Measurements from ENCODE around the gene CALCA.

CALCA gene

DNA sequence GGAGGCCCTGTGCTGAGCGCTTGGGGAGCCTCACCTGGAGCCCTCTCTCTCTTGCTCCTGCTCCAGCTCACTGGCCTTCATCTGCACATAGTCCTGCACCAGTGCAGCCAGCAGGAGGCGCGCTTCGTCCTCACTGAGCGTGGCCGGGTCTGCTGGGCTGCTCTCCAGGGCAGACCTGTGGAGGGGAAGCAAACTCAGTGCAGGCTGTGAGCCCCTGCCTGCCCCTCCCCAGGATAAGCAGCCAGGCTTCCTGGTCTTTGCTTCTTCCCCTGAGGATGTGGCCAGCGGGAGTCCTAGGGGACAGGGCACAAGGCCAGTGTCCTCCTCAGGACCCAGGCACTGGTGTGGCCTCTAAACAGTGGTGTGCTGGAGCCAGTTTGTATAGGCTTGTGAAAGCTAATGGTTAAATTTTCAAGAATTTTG lies 2.2 kb downstream of the CALCA start:
- no peaks in the 10 kb centered on the region for H3K9me3 Mint-ChIP-seq
- peak; percentile 69 for DNase-seq
- H3K27me3 Mint-ChIP-seq = peaks cover 63% of the 10 kb centered on the region
- peaks cover 34% of the 10 kb centered on the region for H3K4me1 Mint-ChIP-seq
- no peak overlapping the region for H3K27ac Mint-ChIP-seq
- ATAC-seq = peak; percentile 58
- no peak overlapping the region for H3K4me3 Mint-ChIP-seq

- Mint-ChIP-seq H3K4me3 (no peak overlapping the region), H3K4me1 (peaks cover 12% of the 10 kb centered on the region), H3K9me3 (no peaks in the 10 kb centered on the region), H3K27ac (no peak overlapping the region), H3K27me3 (peaks cover 41% of the 10 kb centered on the region)
- ATAC-seq (peak; percentile 10), DNase-seq (no peak)
Observed at GRCh38 chr11:14967581-14968243, 4.4 kb downstream of the CALCA start.

GRCh38 chr11:14956111-14956510 lies 16.0 kb downstream of the CALCA start:
- no peak overlapping the region for H3K4me3 Mint-ChIP-seq
- H3K9me3 Mint-ChIP-seq = no peaks in the 10 kb centered on the region
- ATAC-seq (no peak), DNase-seq (no peak)
- no peaks in the 10 kb centered on the region for H3K4me1 Mint-ChIP-seq
- peaks cover under 1% of the 10 kb centered on the region for H3K27me3 Mint-ChIP-seq
- H3K27ac Mint-ChIP-seq = no peak overlapping the region

DNA sequence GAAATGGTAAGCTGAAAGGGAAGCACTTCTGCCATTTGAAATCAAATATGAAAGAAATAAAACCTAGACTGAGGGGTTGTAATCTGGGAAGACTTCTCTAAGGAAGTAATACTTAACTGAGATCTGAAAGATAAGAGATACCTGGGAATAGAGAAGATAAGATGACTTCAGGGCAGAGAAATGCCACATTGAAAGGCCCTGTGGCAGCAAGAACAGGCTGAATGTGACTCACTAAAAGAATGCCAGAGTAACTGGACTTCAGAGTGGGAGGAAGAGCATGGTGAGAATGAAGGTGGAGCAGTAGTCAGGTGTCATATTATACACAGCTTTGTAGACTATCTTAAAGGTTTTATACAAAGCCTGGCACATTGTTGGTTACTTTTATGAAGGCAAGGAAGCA lies 17.6 kb downstream of the CALCA start:
- ATAC-seq (no peak), DNase-seq (no peak)
- Mint-ChIP-seq H3K9me3 (no peaks in the 10 kb centered on the region), H3K27me3 (no peaks in the 10 kb centered on the region), H3K4me3 (no peak overlapping the region), H3K27ac (no peak overlapping the region), H3K4me1 (no peaks in the 10 kb centered on the region)

- H3K9me3 Mint-ChIP-seq = no peaks in the 10 kb centered on the region
- no peak for ATAC-seq
- no peaks in the 10 kb centered on the region for H3K27me3 Mint-ChIP-seq
- no peak overlapping the region for H3K27ac Mint-ChIP-seq
- H3K4me3 Mint-ChIP-seq = no peak overlapping the region
- H3K4me1 Mint-ChIP-seq = no peaks in the 10 kb centered on the region
- no peak for DNase-seq
Observed at GRCh38 chr11:14953904-14954303, 18.2 kb downstream of the CALCA start.

DNA sequence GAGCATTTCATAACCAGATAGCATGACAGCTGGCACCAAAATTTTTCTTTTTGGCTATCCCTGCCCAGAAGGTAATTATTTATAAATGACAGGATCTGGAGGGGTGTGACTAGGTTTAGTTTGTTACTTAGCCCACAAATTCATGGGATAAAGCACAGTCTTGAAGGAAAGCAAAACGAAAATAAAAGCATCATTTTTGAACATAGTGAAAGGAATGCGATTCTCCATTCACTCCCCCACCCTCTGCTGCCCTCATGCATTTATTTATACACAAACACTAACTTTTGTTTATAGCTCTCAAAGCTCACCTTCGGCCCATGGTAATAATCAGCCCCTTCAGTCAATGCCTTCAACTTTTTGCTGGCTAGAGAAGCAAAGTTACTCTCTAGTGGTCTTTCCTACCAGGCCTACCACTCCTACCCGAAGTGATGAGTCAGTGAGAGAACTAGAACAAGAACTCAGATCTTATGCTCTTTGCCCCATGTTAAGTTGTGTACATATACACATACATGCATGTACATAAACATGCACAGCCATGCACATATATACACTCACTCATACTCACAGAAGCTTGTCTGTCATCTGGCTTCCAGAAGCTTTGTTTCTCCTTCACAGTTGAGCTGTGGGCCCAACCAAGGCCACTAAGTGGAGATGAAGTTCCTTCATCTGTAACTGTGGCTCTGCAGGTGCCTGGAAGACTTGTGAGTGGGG lies 22.6 kb downstream of the CALCA start:
- no peaks in the 10 kb centered on the region for H3K9me3 Mint-ChIP-seq

DNA sequence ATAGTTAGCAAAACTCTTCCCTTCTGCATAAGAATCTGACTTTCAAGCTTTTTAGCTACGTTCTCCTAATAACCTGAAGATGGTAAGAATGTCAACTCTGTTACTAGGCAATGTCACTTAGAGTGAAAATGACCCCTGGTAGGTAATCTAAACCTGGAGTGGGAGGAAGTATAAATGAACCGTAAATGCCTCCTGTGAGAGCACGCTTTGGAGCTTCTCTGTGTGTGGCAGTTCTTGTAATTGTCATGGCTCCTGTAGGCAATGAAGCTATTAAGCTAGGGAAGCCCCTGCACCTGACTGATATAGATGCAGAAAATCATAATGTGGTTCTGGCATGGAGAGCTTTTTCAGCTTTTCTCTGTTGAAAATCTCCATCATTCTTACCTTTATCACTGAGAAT lies 29.4 kb downstream of the CALCA start:
- no peak for DNase-seq
- Mint-ChIP-seq H3K4me1 (no peaks in the 10 kb centered on the region), H3K4me3 (no peak overlapping the region), H3K9me3 (peaks cover 4 to 9% of the 10 kb centered on the region in 2 donors), H3K27ac (no peak overlapping the region), H3K27me3 (no peaks in the 10 kb centered on the region)
- ATAC-seq = no peak

More for the DNA sequence above, 22.6 kb downstream of the CALCA start:
- Mint-ChIP-seq H3K4me1 (no peaks in the 10 kb centered on the region), H3K27ac (no peak overlapping the region), H3K27me3 (no peaks in the 10 kb centered on the region), H3K4me3 (no peak overlapping the region)
- DNase-seq (no peak), ATAC-seq (no peak)

- H3K27ac Mint-ChIP-seq = no peak overlapping the region
- ATAC-seq = no peak
- peaks cover 4 to 9% of the 10 kb centered on the region in 2 donors for H3K9me3 Mint-ChIP-seq
- no peak overlapping the region for H3K4me3 Mint-ChIP-seq
- no peaks in the 10 kb centered on the region for H3K27me3 Mint-ChIP-seq
- no peaks in the 10 kb centered on the region for H3K4me1 Mint-ChIP-seq
- DNase-seq = no peak
Observed at GRCh38 chr11:14938936-14939335, 33.2 kb downstream of the CALCA start.

- DNase-seq (no peak), ATAC-seq (no peak)
- Mint-ChIP-seq H3K4me3 (no peak overlapping the region), H3K9me3 (peaks cover 4 to 9% of the 10 kb centered on the region in 2 donors), H3K4me1 (no peaks in the 10 kb centered on the region), H3K27me3 (no peaks in the 10 kb centered on the region), H3K27ac (no peak overlapping the region)
Observed at GRCh38 chr11:14934641-14935351, 37.4 kb downstream of the CALCA start.

DNA sequence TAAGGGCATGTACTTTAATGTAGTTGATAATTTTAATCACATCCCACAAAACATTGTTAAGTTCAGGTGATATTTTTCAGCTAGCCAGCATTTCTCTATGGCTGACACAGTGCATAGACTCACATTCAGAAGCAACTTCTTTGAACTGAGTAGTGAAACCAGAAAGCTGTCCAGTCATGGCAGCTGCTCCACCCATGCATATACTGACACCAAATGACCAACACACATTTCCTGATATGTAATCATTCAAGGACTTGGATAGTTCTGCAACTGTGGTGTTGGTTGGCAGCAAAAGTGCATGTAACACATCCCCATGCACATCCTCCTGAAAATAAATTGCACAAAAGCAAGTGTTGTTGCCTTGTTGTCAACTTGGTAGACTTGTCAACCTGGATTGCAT lies 39.7 kb downstream of the CALCA start:
- ATAC-seq (no peak), DNase-seq (no peak)
- no peaks in the 10 kb centered on the region for H3K27me3 Mint-ChIP-seq
- no peak overlapping the region for H3K4me3 Mint-ChIP-seq
- peaks cover 0 to 8% of the 10 kb centered on the region in 2 donors for H3K9me3 Mint-ChIP-seq
- no peaks in the 10 kb centered on the region for H3K4me1 Mint-ChIP-seq
- H3K27ac Mint-ChIP-seq = no peak overlapping the region

- H3K27ac Mint-ChIP-seq = no peak overlapping the region
- ATAC-seq (no peak), DNase-seq (no peak)
- peaks cover 0 to 8% of the 10 kb centered on the region in 2 donors for H3K9me3 Mint-ChIP-seq
- no peak overlapping the region for H3K4me3 Mint-ChIP-seq
- H3K4me1 Mint-ChIP-seq = no peaks in the 10 kb centered on the region
- no peaks in the 10 kb centered on the region for H3K27me3 Mint-ChIP-seq
Observed at GRCh38 chr11:14930369-14930768, 41.8 kb downstream of the CALCA start.

GRCh38 chr11:14927146-14927545 lies 45.0 kb downstream of the CALCA start:
- Mint-ChIP-seq H3K27me3 (no peaks in the 10 kb centered on the region), H3K27ac (no peak overlapping the region), H3K4me3 (no peak overlapping the region), H3K4me1 (no peaks in the 10 kb centered on the region), H3K9me3 (peaks cover 0 to 8% of the 10 kb centered on the region in 2 donors)
- ATAC-seq (no peak), DNase-seq (no peak)

GRCh38 chr11:14924318-14924717 lies 47.8 kb downstream of the CALCA start:
- Mint-ChIP-seq H3K4me3 (no peak overlapping the region), H3K4me1 (no peaks in the 10 kb centered on the region), H3K27ac (no peak overlapping the region), H3K9me3 (peaks cover 0 to 8% of the 10 kb centered on the region in 2 donors), H3K27me3 (no peaks in the 10 kb centered on the region)
- ATAC-seq (no peak), DNase-seq (no peak)
